ENCODE measurements around the gene RPL26. TPM values are rescaled to one million over a fixed set of nuclear protein-coding genes. Genes with fewer than 3 reads are reported as not detected.
"Not testable (repeated sequence)": the region's sequence is repeated elsewhere in the genome, so short reads cannot be mapped to it uniquely, and the experiment has no call there.

RPL26 gene
- total and polyA plus RNA-seq, 2 donors (not counting 1 experiment from before 2014, with no cell fraction given) = 2,663 to 4,116 TPM

DNA sequence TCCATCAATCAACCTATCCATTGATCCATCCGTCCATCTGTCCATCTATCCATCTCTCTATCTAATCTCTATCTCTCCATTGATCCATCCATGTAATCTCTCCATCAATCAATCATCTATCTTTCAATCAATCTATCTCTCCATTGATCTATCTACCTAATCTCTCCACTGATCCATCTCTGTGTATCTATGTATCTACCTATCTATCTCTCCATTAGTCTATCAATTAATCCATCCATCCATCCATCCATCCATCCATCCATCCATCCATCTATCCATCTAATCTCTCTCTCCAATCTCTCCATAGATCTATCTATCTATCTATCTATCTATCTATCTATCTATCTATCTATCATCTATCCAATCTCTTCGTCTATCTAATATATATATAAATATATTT lies 18.1 kb upstream of the RPL26 start:
- no peaks in the 10 kb centered on the region for H3K36me3 ChIP-seq (ENCODE audit: control insufficient read depth, insufficient read depth, low read length)
- H4K20me1 ChIP-seq (ENCODE audit: control insufficient read depth, extremely low read depth, insufficient read depth, low read length) = no peaks in the 10 kb centered on the region
- no peak for DNase-seq (ENCODE audit: low read depth in 2 of 2)
- no peak overlapping the region for H3K4me2 ChIP-seq (ENCODE audit: extremely low read depth, insufficient read depth, low read length)
- H3K27me3 ChIP-seq (ENCODE audit: control insufficient read depth, insufficient read depth, low read length) = peaks cover 15% of the 10 kb centered on the region
- no peak overlapping the region for H3K9ac ChIP-seq (ENCODE audit: insufficient read depth, low read length)
- no peaks in the 10 kb centered on the region for H3K79me2 ChIP-seq (ENCODE audit: control insufficient read depth, insufficient read depth, low read length)
- H3K27ac ChIP-seq (ENCODE audit: insufficient read depth, low read length) = no peak overlapping the region
- no peak for TF ChIP-seq EZH2 (IDR thresholded peaks at IDR 0.05; ENCODE audit: low read length, missing control alignments)
- no peak overlapping the region for H3K4me3 ChIP-seq (replicated peaks in 1 of 4; ENCODE audit: control extremely low read depth in 1 of 4, insufficient read depth in 1 of 4, low read depth in 3 of 4, low read length in 4 of 4)
- H2AFZ ChIP-seq (ENCODE audit: low read length) = no peak overlapping the region
- no peaks in the 10 kb centered on the region for H3K4me1 ChIP-seq (ENCODE audit: control insufficient read depth, extremely low read depth, insufficient read depth, low read length)
- no peaks in the 10 kb centered on the region for H3K9me3 ChIP-seq (ENCODE audit: control insufficient read depth, insufficient read depth, low read depth, low read length)

DNA sequence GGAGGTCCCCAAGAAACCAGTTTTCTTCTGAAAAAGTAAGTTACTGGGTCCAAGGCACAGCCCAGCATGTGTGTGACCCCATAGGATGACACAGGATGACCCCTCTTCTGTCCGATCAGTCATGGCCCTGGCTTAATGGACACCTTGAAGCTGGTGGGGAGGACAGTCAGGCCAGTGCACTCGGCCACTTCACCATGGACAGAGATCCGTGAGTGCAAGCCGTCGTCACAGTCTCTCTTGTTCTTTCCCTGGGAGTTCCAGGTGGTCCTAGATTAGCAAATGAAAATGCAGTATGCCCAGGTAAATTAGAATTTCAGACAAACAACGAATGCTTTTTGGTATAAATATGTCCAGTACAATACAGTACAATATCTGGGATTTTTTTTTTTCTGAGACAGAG lies 16.0 kb upstream of the RPL26 start:
- Histone ChIP-seq H3K9me3 (ENCODE audit: control insufficient read depth, insufficient read depth, low read depth, low read length) (no peaks in the 10 kb centered on the region), H3K79me2 (ENCODE audit: control insufficient read depth, insufficient read depth, low read length) (no peaks in the 10 kb centered on the region), H4K20me1 (ENCODE audit: control insufficient read depth, extremely low read depth, insufficient read depth, low read length) (no peaks in the 10 kb centered on the region), H3K4me1 (ENCODE audit: control insufficient read depth, extremely low read depth, insufficient read depth, low read length) (no peaks in the 10 kb centered on the region), H3K36me3 (ENCODE audit: control insufficient read depth, insufficient read depth, low read length) (no peaks in the 10 kb centered on the region), H3K27ac (ENCODE audit: insufficient read depth, low read length) (no peak overlapping the region), H3K9ac (ENCODE audit: insufficient read depth, low read length) (no peak overlapping the region), H3K4me3 (replicated peaks in 1 of 4; ENCODE audit: control extremely low read depth in 1 of 4, insufficient read depth in 1 of 4, low read depth in 3 of 4, low read length in 4 of 4) (no peak overlapping the region), H2AFZ (ENCODE audit: low read length) (no peak overlapping the region), H3K27me3 (ENCODE audit: control insufficient read depth, insufficient read depth, low read length) (peaks cover 21% of the 10 kb centered on the region), H3K4me2 (ENCODE audit: extremely low read depth, insufficient read depth, low read length) (no peak overlapping the region)
- DNase-seq (ENCODE audit: low read depth in 2 of 2) = no peak
- TF ChIP-seq, protein P1, sequence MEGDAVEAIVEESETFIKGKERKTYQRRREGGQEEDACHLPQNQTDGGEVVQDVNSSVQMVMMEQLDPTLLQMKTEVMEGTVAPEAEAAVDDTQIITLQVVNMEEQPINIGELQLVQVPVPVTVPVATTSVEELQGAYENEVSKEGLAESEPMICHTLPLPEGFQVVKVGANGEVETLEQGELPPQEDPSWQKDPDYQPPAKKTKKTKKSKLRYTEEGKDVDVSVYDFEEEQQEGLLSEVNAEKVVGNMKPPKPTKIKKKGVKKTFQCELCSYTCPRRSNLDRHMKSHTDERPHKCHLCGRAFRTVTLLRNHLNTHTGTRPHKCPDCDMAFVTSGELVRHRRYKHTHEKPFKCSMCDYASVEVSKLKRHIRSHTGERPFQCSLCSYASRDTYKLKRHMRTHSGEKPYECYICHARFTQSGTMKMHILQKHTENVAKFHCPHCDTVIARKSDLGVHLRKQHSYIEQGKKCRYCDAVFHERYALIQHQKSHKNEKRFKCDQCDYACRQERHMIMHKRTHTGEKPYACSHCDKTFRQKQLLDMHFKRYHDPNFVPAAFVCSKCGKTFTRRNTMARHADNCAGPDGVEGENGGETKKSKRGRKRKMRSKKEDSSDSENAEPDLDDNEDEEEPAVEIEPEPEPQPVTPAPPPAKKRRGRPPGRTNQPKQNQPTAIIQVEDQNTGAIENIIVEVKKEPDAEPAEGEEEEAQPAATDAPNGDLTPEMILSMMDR (conservative IDR thresholded peaks at IDR 0.05 in 1 of 2, IDR thresholded peaks at IDR 0.05 in 1 of 2; ENCODE audit: low read depth in 1 of 2, low read length in 2 of 2) = no peak
- TF ChIP-seq EZH2 (IDR thresholded peaks at IDR 0.05; ENCODE audit: low read length, missing control alignments) = no peak

DNA sequence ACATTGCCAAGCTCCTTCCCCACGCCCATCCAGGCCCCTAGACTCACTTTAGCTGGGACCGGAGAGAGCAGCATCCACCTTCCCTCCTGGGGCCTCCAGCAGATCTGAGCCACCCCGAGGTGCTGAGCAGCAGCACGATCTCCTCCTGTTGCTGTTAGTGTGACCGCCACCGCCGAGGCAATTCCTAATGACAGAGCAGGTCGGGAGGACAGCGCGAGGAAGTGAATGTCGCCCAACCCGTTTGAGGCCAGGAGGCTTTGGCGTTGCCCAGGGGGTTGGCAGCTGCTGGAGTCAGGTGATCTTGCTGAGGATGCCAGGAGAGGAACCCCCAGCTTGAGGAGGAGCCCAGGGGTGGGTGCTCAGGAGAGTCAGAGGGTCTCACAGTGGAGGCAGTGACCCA lies 14.6 kb upstream of the RPL26 start, which contains the start of gene RNF222:
TSS of gene RNF222 (minus strand) at position 192 of the 400 bp plus-strand sequence. CDS start 4,366 bp downstream, outside the sequence.
- Histone ChIP-seq H3K36me3 (ENCODE audit: control insufficient read depth, insufficient read depth, low read length) (no peaks in the 10 kb centered on the region), H3K4me3 (replicated peaks in 1 of 4; ENCODE audit: control extremely low read depth in 1 of 4, insufficient read depth in 1 of 4, low read depth in 3 of 4, low read length in 4 of 4) (no peak within 1 kb of the TSS), H3K27me3 (ENCODE audit: control insufficient read depth, insufficient read depth, low read length) (peaks cover 23% of the 10 kb centered on the region), H3K4me1 (ENCODE audit: control insufficient read depth, extremely low read depth, insufficient read depth, low read length) (no peaks in the 10 kb centered on the region), H3K4me2 (ENCODE audit: extremely low read depth, insufficient read depth, low read length) (no peak within 1 kb of the TSS), H3K9ac (ENCODE audit: insufficient read depth, low read length) (no peak within 1 kb of the TSS), H4K20me1 (ENCODE audit: control insufficient read depth, extremely low read depth, insufficient read depth, low read length) (no peaks in the 10 kb centered on the region), H3K79me2 (ENCODE audit: control insufficient read depth, insufficient read depth, low read length) (no peaks in the 10 kb centered on the region), H3K27ac (ENCODE audit: insufficient read depth, low read length) (no peak within 1 kb of the TSS), H3K9me3 (ENCODE audit: control insufficient read depth, insufficient read depth, low read depth, low read length) (no peaks in the 10 kb centered on the region), H2AFZ (ENCODE audit: low read length) (no peak within 1 kb of the TSS)
- no peak for DNase-seq (ENCODE audit: low read depth in 2 of 2)
- TF ChIP-seq EZH2 (IDR thresholded peaks at IDR 0.05; ENCODE audit: low read length, missing control alignments) = no peak
- TF ChIP-seq, protein P1 (conservative IDR thresholded peaks at IDR 0.05 in 1 of 2, IDR thresholded peaks at IDR 0.05 in 1 of 2; ENCODE audit: low read depth in 1 of 2, low read length in 2 of 2) = no peak

DNA sequence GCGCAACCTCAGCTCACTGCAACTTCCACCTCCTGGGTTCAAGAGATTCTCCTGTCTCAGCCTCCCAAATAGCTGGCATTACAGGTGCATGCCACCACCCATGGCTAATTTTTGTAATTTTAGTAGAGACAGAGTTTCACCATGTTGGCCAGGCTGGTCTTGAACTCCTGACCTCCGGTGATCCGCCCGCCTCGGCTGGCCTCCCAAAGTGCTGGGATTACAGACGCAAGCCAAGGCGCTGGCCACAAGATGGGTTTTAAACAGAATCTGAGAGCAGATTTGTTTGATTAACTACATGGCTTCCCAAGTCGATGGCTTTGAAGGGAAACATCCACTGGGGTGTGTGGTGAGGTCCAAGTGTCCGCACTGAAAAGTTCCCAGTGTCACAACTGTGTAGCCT lies 11.5 kb upstream of the RPL26 start:
- not testable (repeated sequence) for H4K20me1 ChIP-seq (ENCODE audit: control insufficient read depth, extremely low read depth, insufficient read depth, low read length); H3K36me3 ChIP-seq (ENCODE audit: control insufficient read depth, insufficient read depth, low read length); H3K9me3 ChIP-seq (ENCODE audit: control insufficient read depth, insufficient read depth, low read depth, low read length); H3K9ac ChIP-seq (ENCODE audit: insufficient read depth, low read length); H3K4me1 ChIP-seq (ENCODE audit: control insufficient read depth, extremely low read depth, insufficient read depth, low read length); H3K27ac ChIP-seq (ENCODE audit: insufficient read depth, low read length); H3K79me2 ChIP-seq (ENCODE audit: control insufficient read depth, insufficient read depth, low read length); H3K4me2 ChIP-seq (ENCODE audit: extremely low read depth, insufficient read depth, low read length); DNase-seq (ENCODE audit: low read depth in 2 of 2); H2AFZ ChIP-seq (ENCODE audit: low read length); H3K4me3 ChIP-seq (replicated peaks in 1 of 4; ENCODE audit: control extremely low read depth in 1 of 4, insufficient read depth in 1 of 4, low read depth in 3 of 4, low read length in 4 of 4)
- H3K27me3 ChIP-seq (ENCODE audit: control insufficient read depth, insufficient read depth, low read length) = peaks cover 19% of the 10 kb centered on the region
